HEK293 (cell line): ENCODE data around the gene LRP5.
A peak's percentile ranks its signal among the peaks of the same experiment; 100 is the strongest.

Source experiments
- CTCF ChIA-PET: fragments of 350-600 bp; formaldehyde crosslinking; extraction: SDS; loops from one replicate; lab custom pipeline; 2021; ENCODE audit warnings: antibody characterized with exemption; lab: Yijun Ruan, JAX
- POLR2A ChIA-PET: fragments of 300-600 bp; formaldehyde crosslinking; extraction: SDS; loops from one replicate; lab custom pipeline; 2020; ENCODE audit warnings: antibody characterized with exemption, inconsistent platforms; lab: Yijun Ruan, JAX
- H3K27ac ChIP-seq: fragments of 200-500 bp; sonication (Bioruptor generic); 2 replicates; pipeline ENCODE4 v1.5.1; 2014; ENCODE audit warnings: low read depth, low read length, control low read depth, inconsistent platforms; ENCODE audit errors: extremely low read depth
- H3K36me3 ChIP-seq, 2 experiments: fragments of 200-500 bp in 1 of 2; sonication (Bioruptor generic) in 1 of 2; 1 replicate in 1 of 2; 2 replicates in 1 of 2; pipeline ENCODE4 v1.5.1; 2014 to 2017; ENCODE audit warnings: inconsistent platforms in 2 of 2, low read length in 2 of 2; ENCODE audit not compliant: control insufficient read depth in 2 of 2, insufficient read depth in 1 of 2
- H3K4me1 ChIP-seq: fragments of 200-500 bp; sonication (Bioruptor generic); 2 replicates; pipeline ENCODE4 v1.5.1; 2014; ENCODE audit warnings: mild to moderate bottlenecking, low read length, inconsistent platforms; ENCODE audit not compliant: control insufficient read depth, insufficient read depth
- H3K4me3 ChIP-seq: 2 replicates; pipeline ENCODE4 v1.5.1; 2011; ENCODE audit warnings: low read depth, mild to moderate bottlenecking, control low read depth, low read length, moderate library complexity
- H3K9me3 ChIP-seq: fragments of 200-500 bp; sonication (Bioruptor generic); 2 replicates; pipeline ENCODE4 v1.5.1; 2014; ENCODE audit warnings: low read depth, low read length, inconsistent platforms; ENCODE audit not compliant: control insufficient read depth, insufficient read depth
- GLI4 ChIP-seq: fragments of 450-650 bp; formaldehyde crosslinking; IDR thresholded peaks from 2 replicates; pipeline ENCODE4 v1.5.1; 2016; ENCODE audit warnings: missing biosample characterization, missing genetic modification characterization
- HOXC10 ChIP-seq: sonication (generic); formaldehyde crosslinking; IDR thresholded peaks from 2 replicates; pipeline ENCODE4 v1.8.1; 2023; ENCODE audit warnings: mild to moderate bottlenecking, missing genetic modification reagents
- IKZF3 ChIP-seq: fragments of 450-650 bp; IDR thresholded peaks from 2 replicates; pipeline ENCODE4 v1.5.0; 2018; ENCODE audit warnings: missing biosample characterization, mild to moderate bottlenecking, missing genetic modification characterization, moderate library complexity
- KLF8 ChIP-seq: fragments of 450-650 bp; formaldehyde crosslinking; IDR thresholded peaks from 2 replicates; pipeline ENCODE4 v1.5.1; 2016; ENCODE audit warnings: missing biosample characterization, missing genetic modification characterization
- MEIS1 ChIP-seq: sonication (generic); formaldehyde crosslinking; IDR thresholded peaks from 2 replicates; pipeline ENCODE4 v1.8.1; 2022; ENCODE audit warnings: missing genetic modification reagents, mild to moderate bottlenecking, borderline replicate concordance
- YY1 ChIP-seq: fragments of 450-650 bp; formaldehyde crosslinking; IDR thresholded peaks from 2 replicates; pipeline ENCODE4 v1.5.1; 2018; ENCODE audit warnings: missing biosample characterization, missing genetic modification characterization
- ZBTB48 ChIP-seq: fragments of 450-650 bp; formaldehyde crosslinking; IDR thresholded peaks from 2 replicates; pipeline ENCODE4 v1.5.1; 2016; ENCODE audit warnings: missing biosample characterization, missing genetic modification characterization
- ZIC2 ChIP-seq: fragments of 450-650 bp; formaldehyde crosslinking; IDR thresholded peaks from 2 replicates; pipeline ENCODE4 v1.5.1; 2016; ENCODE audit warnings: missing biosample characterization, missing genetic modification characterization
- ZNF121 ChIP-seq: fragments of 450-650 bp; formaldehyde crosslinking; IDR thresholded peaks from 2 replicates; pipeline ENCODE4 v1.5.1; 2016; ENCODE audit warnings: missing biosample characterization, missing genetic modification characterization
- ZNF155 ChIP-seq: fragments of 450-650 bp; formaldehyde crosslinking; IDR thresholded peaks from 2 replicates; pipeline ENCODE4 v1.5.1; 2016; ENCODE audit warnings: missing biosample characterization, missing genetic modification characterization
- ZNF2 ChIP-seq: fragments of 450-650 bp; formaldehyde crosslinking; IDR thresholded peaks from 2 replicates; pipeline ENCODE4 v1.5.1; 2016; ENCODE audit warnings: missing biosample characterization, missing genetic modification characterization
- ZNF335 ChIP-seq: fragments of 450-650 bp; formaldehyde crosslinking; conservative IDR thresholded peaks from 2 replicates; pipeline ENCODE4 v1.5.1; 2016; ENCODE audit warnings: missing biosample characterization, missing genetic modification characterization
- ZNF37A ChIP-seq: fragments of 450-650 bp; IDR thresholded peaks from 2 replicates; pipeline ENCODE4 v1.5.1; 2018; ENCODE audit warnings: missing biosample characterization, missing genetic modification characterization
- ZNF623 ChIP-seq: fragments of 450-650 bp; formaldehyde crosslinking; IDR thresholded peaks from 2 replicates; pipeline ENCODE4 v1.5.1; 2016; ENCODE audit warnings: missing biosample characterization, missing genetic modification characterization
- ZNF677 ChIP-seq: fragments of 450-650 bp; IDR thresholded peaks from 2 replicates; pipeline ENCODE4 v1.5.0; 2018; ENCODE audit warnings: missing biosample characterization, mild to moderate bottlenecking, missing genetic modification characterization, moderate library complexity
- ZNF701 ChIP-seq: fragments of 450-650 bp; formaldehyde crosslinking; IDR thresholded peaks from 2 replicates; pipeline ENCODE4 v1.5.1; 2016; ENCODE audit warnings: missing biosample characterization, missing genetic modification characterization
- ZNF747 ChIP-seq: fragments of 450-650 bp; formaldehyde crosslinking; IDR thresholded peaks from 2 replicates; pipeline ENCODE4 v1.5.1; 2016; ENCODE audit warnings: missing biosample characterization, missing genetic modification characterization
- ZSCAN30 ChIP-seq: fragments of 450-650 bp; IDR thresholded peaks from 2 replicates; pipeline ENCODE4 v1.5.1; 2018; ENCODE audit warnings: missing biosample characterization, mild to moderate bottlenecking, missing genetic modification characterization, moderate library complexity
- TF ChIP-seq, protein P1 (sequence below): fragments of 450-650 bp; formaldehyde crosslinking; IDR thresholded peaks from 2 replicates; pipeline ENCODE4 v1.5.1; 2016; ENCODE audit warnings: missing biosample characterization, missing genetic modification characterization
- TF ChIP-seq, protein P2 (sequence below): fragments of 450-650 bp; formaldehyde crosslinking; IDR thresholded peaks from 2 replicates; pipeline ENCODE4; 2016; ENCODE audit warnings: missing biosample characterization, missing genetic modification characterization
- TF ChIP-seq, protein P3 (sequence below): fragments of 450-650 bp; formaldehyde crosslinking; IDR thresholded peaks from 2 replicates; pipeline ENCODE4 v1.5.1; 2017; ENCODE audit warnings: missing biosample characterization, missing genetic modification characterization

LRP5 gene

DNA sequence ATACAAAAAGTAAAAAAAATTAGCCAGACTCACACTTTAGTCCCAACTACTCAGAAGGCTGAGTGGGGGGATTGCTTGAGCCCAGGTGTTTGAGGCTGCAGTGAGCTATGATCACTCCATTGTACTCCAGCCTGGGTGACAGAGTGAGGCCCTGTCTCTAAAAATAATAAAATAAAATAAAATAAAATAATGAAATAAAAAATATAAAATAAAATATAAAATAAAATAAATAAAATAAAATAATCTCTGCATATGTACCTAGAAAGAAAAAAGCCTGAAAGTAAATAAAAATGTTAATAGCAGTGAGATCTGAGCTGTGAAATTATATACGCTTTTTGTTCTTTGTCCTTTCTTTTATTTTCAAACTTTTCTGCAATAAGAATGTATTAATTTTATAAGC, 17.1 kb upstream of the LRP5 start:
- no peak for TF ChIP-seq YY1 (tag by site-specific recombination)
- no peak for TF ChIP-seq ZNF121 (tag by site-specific recombination)
- TF ChIP-seq, protein P1, sequence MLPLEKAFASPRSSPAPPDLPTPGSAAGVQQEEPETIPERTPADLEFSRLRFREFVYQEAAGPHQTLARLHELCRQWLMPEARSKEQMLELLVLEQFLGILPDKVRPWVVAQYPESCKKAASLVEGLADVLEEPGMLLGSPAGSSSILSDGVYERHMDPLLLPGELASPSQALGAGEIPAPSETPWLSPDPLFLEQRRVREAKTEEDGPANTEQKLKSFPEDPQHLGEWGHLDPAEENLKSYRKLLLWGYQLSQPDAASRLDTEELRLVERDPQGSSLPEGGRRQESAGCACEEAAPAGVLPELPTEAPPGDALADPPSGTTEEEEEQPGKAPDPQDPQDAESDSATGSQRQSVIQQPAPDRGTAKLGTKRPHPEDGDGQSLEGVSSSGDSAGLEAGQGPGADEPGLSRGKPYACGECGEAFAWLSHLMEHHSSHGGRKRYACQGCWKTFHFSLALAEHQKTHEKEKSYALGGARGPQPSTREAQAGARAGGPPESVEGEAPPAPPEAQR (tag by site-specific recombination): no peak
- TF ChIP-seq ZNF155 (tag by site-specific recombination): no peak
- no peak for TF ChIP-seq KLF8 (tag by site-specific recombination)
- no peak for TF ChIP-seq ZNF677 (tag by site-specific recombination)
- TF ChIP-seq, protein P2, sequence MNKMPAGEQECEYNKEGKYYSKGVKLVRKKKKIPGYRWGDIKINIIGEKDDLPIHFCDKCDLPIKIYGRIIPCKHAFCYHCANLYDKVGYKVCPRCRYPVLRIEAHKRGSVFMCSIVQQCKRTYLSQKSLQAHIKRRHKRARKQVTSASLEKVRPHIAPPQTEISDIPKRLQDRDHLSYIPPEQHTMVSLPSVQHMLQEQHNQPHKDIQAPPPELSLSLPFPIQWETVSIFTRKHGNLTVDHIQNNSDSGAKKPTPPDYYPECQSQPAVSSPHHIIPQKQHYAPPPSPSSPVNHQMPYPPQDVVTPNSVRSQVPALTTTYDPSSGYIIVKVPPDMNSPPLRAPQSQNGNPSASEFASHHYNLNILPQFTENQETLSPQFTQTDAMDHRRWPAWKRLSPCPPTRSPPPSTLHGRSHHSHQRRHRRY (tag by site-specific recombination): no peak
- no peak for TF ChIP-seq ZBTB48
- no peak for TF ChIP-seq ZNF2 (tag by site-specific recombination)
- no peak for TF ChIP-seq MEIS1 (CRISPR knock-in tag)
- TF ChIP-seq ZNF37A (tag by site-specific recombination): no peak
- no peak for TF ChIP-seq ZNF701 (tag by site-specific recombination)
- TF ChIP-seq, protein P3, sequence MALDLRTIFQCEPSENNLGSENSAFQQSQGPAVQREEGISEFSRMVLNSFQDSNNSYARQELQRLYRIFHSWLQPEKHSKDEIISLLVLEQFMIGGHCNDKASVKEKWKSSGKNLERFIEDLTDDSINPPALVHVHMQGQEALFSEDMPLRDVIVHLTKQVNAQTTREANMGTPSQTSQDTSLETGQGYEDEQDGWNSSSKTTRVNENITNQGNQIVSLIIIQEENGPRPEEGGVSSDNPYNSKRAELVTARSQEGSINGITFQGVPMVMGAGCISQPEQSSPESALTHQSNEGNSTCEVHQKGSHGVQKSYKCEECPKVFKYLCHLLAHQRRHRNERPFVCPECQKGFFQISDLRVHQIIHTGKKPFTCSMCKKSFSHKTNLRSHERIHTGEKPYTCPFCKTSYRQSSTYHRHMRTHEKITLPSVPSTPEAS (tag by site-specific recombination): no peak
- TF ChIP-seq IKZF3: no peak
- TF ChIP-seq ZNF747 (tag by site-specific recombination): no peak
- TF ChIP-seq HOXC10: no peak
- TF ChIP-seq ZSCAN30 (tag by site-specific recombination): no peak
- no peaks in the 10 kb centered on the region for H3K4me1 ChIP-seq
- CTCF ChIA-PET: interaction anchor here (0.6 to 6.5 kb wide), 4 partner anchors 25 to 87 kb away, joined by 3 to 122 read pairs (median 34); no protein-coding TSS in a partner anchor
- no peaks in the 10 kb centered on the region for H3K36me3 ChIP-seq
- no peak overlapping the region for H3K4me3 ChIP-seq
- no peak overlapping the region for H3K27ac ChIP-seq
- POLR2A ChIA-PET: no interaction called here
- H3K9me3 ChIP-seq: no peaks in the 10 kb centered on the region

DNA sequence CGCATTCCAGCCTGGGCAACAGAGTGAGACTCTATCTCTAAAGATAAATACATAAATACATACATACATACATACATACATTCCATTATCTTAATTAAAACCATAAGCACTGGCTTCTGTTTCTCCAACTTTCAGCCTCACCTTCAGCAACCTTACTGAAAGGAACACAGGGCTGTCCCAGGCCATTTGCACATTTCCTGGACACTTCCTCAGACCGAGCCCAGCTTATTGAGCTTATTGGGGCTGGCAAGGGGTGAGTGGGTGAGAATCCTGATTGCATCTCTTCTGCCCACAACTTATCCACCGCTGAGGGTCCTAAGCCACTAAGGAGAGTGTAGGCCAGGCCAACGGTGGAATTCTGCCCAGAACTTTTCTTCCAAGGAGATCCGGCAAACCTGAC, 16.5 kb upstream of the LRP5 start:
- ChIA-PET CTCF (interaction anchor here (0.6 to 6.5 kb wide), 5 partner anchors 14 to 88 kb away, joined by 3 to 122 read pairs (median 24); no protein-coding TSS in a partner anchor), POLR2A (interaction anchor here (2.3 kb wide), 1 partner anchor 23 kb away, joined by 12 read pairs; the partner anchor contains the start of gene C11orf24)
- H3K4me3 ChIP-seq: no peak overlapping the region
- no peaks in the 10 kb centered on the region for H3K4me1 ChIP-seq
- TF ChIP-seq GLI4 (no peak), ZNF623 (tag by site-specific recombination) (peak; percentile 55)
- no peaks in the 10 kb centered on the region for H3K9me3 ChIP-seq
- H3K36me3 ChIP-seq: no peaks in the 10 kb centered on the region
- no peak overlapping the region for H3K27ac ChIP-seq

DNA sequence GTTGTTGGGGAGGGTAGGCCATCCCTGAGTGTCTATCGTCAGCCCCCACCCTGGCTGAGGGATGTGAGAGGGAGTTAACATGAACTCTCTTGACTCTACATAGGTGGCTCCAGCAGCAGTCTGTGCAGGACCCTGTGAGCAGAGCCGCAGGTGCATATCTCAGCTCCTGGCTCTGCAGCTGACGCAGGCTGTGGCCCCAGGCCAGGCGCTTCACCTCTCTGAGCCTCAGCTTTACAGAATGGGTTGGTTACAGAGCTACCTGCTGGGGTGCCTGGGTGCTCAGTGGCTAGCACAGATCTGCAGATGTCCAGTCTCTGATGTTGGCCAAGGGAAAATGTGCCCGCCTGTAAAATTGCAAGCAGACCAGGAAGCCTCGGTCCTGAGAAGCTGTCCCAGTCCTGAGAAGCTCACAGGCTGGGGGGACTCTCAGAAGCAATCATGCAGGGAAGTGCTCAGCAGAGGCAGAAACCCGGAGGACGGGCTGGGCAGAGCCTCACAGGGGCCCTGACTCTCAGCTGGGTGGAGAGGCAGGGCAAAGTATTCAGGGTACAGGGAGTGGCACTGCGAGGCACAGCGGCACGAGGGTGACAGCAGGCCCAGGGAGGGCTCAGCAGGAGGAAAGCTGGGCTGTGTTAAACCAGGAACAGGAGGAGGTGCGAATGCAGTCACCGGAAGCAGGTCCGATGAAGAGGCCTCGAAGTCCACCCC, 15.9 kb upstream of the LRP5 start:
- H3K4me3 ChIP-seq: no peak overlapping the region
- no peaks in the 10 kb centered on the region for H3K36me3 ChIP-seq
- H3K4me1 ChIP-seq: no peaks in the 10 kb centered on the region
- TF ChIP-seq ZNF335 (tag by site-specific recombination) (no peak), ZIC2 (tag by site-specific recombination) (0 out of 2 replicates have a peak, but pooled peaks have one; percentile 19)
- TF ChIP-seq, all 188 proteins: peak for 1
- Histone ChIP-seq H3K9me3 (no peaks in the 10 kb centered on the region), H3K27ac (no peak overlapping the region)
- ChIA-PET CTCF (interaction anchor here (0.6 to 6.5 kb wide), 14 partner anchors 11 to 286 kb away, joined by 3 to 122 read pairs (median 5); partner anchors contain the start of gene ALDH3B1), POLR2A (interaction anchor here (2.3 kb wide), 1 partner anchor 24 kb away, joined by 12 read pairs; the partner anchor contains the start of gene C11orf24)
